Stimulated activated CD4-positive, alpha-beta T cell treated with anti-CD3 and anti-CD28 coated beads, Interleukin-1b, Interleukin-23, amount 100 ng/mL, for 48 hours (primary cell): Measurements from ENCODE around the gene NPY.
A peak's percentile ranks its signal among the peaks of the same experiment; 100 is the strongest.

ENCODE experiments used
- DNase-seq: peaks from one replicate; pipeline ENCODE4 v3.0.0-alpha.2; 2020

NPY gene

GRCh38 chr7:24318326-24318725, 34.3 kb downstream of the NPY start:
- no peak for DNase-seq

GRCh38 chr7:24319209-24319608, 35.2 kb downstream of the NPY start:
- no peak for DNase-seq

- no peak for DNase-seq
Observed at GRCh38 chr7:24323961-24324480, 40.0 kb downstream of the NPY start.

- DNase-seq = no peak
Observed at GRCh38 chr7:24325708-24326107, 41.7 kb downstream of the NPY start.

GRCh38 chr7:24328050-24328449, 44.1 kb downstream of the NPY start:
- DNase-seq = no peak

- no peak for DNase-seq
Observed at GRCh38 chr7:24328894-24329293, 44.9 kb downstream of the NPY start.

GRCh38 chr7:24334012-24334411, 50.0 kb downstream of the NPY start:
- no peak for DNase-seq

GRCh38 chr7:24334627-24335026, 50.6 kb downstream of the NPY start:
- DNase-seq = no peak

- DNase-seq = peak; percentile 47
Observed at GRCh38 chr7:24336461-24336860, 52.5 kb downstream of the NPY start.

- no peak for DNase-seq
Observed at GRCh38 chr7:24337180-24337579, 53.2 kb downstream of the NPY start.

- DNase-seq = no peak
Observed at GRCh38 chr7:24339575-24339974, 55.6 kb downstream of the NPY start.

GRCh38 chr7:24340727-24341126, 56.7 kb downstream of the NPY start:
- DNase-seq = no peak
